Lower leg skin (tissue), 3 donors: ENCODE measurements around the gene PPP1R8.

Experiments used
- POLR2A ChIP-seq, 2 donors: fragments of 450-650 bp; IDR thresholded peaks; one replicate each; pipeline ENCODE4 v1.6.1; 2016 to 2017; ENCODE audit warnings: antibody characterized with exemption in 2 of 2, mild to moderate bottlenecking in 1 of 2, moderate library complexity in 1 of 2
- TF ChIP-seq, protein P1 (sequence below), 3 donors: fragments of 450-650 bp; IDR thresholded peaks; one replicate each; pipeline ENCODE4 v1.5.1; 2016; ENCODE audit warnings: antibody characterized with exemption in 3 of 3, mild to moderate bottlenecking in 3 of 3, moderate library complexity in 2 of 3

DNA sequence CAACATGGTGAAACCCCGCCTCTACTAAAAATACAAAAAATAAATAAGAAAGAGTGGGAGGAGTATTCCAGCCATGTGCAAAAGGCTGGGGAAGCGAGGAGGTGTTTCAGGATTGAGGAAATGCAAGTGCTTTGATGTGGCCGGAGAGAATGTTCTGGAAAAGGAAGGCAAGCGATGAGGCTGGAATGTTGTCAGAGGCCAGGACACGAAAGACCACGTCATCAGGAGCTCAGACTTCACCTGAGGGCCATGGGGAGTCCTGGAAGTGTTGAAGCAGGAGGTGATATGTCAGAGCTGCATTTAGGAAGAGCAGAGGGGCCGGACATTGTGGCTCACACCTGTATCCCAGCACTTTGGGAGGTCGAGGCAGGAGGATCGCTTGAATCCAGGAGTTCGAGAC lies 30.9 kb downstream of the PPP1R8 start:
- TF ChIP-seq, protein P1, sequence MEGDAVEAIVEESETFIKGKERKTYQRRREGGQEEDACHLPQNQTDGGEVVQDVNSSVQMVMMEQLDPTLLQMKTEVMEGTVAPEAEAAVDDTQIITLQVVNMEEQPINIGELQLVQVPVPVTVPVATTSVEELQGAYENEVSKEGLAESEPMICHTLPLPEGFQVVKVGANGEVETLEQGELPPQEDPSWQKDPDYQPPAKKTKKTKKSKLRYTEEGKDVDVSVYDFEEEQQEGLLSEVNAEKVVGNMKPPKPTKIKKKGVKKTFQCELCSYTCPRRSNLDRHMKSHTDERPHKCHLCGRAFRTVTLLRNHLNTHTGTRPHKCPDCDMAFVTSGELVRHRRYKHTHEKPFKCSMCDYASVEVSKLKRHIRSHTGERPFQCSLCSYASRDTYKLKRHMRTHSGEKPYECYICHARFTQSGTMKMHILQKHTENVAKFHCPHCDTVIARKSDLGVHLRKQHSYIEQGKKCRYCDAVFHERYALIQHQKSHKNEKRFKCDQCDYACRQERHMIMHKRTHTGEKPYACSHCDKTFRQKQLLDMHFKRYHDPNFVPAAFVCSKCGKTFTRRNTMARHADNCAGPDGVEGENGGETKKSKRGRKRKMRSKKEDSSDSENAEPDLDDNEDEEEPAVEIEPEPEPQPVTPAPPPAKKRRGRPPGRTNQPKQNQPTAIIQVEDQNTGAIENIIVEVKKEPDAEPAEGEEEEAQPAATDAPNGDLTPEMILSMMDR (IDR thresholded peaks at IDR 0.05): no peak
- no peak for TF ChIP-seq POLR2A (IDR thresholded peaks at IDR 0.05)
